Measurements from ENCODE around the gene UBE3D.

GRCh38 chr6:82904860-82905259 lies 160.8 kb downstream of the UBE3D start:
- no peak for TF ChIP-seq CTCF (conservative IDR thresholded peaks at IDR 0.05; ENCODE audit: low read depth in 2 of 2)
- TF ChIP-seq ETS1 (IDR thresholded peaks at IDR 0.05): no peak
- TF ChIP-seq EZH2 (IDR thresholded peaks at IDR 0.05; ENCODE audit: low read depth, unreplicated experiment): no peak
